Body of pancreas (tissue), 4 donors: ENCODE data around the gene SEL1L3.

Source experiments
- CTCF ChIP-seq, 7 experiments: fragments of 450-650 bp in 4 of 7; fragments of 200-600 bp in 3 of 7; sonication (generic) in 3 of 7; IDR thresholded peaks; one replicate each; pipeline ENCODE4 v1.5.1; 2016 to 2019; ENCODE audit warnings: antibody characterized with exemption in 7 of 7
- POLR2A ChIP-seq, 3 donors: fragments of 450-650 bp; IDR thresholded peaks; one replicate each; pipeline ENCODE4 v1.6.1; 2016; ENCODE audit warnings: antibody characterized with exemption in 3 of 3, mild to moderate bottlenecking in 2 of 3

GRCh38 chr4:25857851-25858400 is 4.9 kb downstream of the SEL1L3 start:
- TF ChIP-seq CTCF (IDR thresholded peaks at IDR 0.05) (no peak), POLR2A (IDR thresholded peaks at IDR 0.05) (no peak)
